GM19324 (cell line): ENCODE results near the gene SND1.

Experiments used
- ATAC-seq: cut with Tn5 transposase; IDR thresholded peaks from one replicate; pipeline ENCODE4 v1.9.1; 2021; ENCODE audit warnings: mild to moderate bottlenecking, moderate library complexity; ENCODE audit not compliant: unreplicated experiment, low FRiP score

Gene SND1

DNA sequence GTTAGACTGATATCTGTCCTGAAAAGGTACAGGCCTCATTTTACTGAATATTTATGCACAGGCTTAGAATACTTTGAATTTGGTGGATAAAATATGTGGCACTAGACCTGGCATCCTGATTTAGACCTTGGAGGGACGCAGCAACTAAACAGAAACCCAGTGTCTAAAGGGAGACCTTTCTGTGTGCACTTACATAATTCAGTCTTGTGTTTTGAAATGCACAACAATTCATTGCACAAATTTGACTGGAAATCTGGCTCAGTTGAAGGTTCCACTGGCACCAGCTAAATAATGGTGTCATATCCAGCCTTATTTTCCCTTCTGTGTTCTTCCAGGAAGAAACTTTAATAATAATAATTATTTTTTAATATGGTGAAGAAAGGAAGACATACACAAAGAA, 142.1 kb downstream of the SND1 start:
- ATAC-seq = no peak

DNA sequence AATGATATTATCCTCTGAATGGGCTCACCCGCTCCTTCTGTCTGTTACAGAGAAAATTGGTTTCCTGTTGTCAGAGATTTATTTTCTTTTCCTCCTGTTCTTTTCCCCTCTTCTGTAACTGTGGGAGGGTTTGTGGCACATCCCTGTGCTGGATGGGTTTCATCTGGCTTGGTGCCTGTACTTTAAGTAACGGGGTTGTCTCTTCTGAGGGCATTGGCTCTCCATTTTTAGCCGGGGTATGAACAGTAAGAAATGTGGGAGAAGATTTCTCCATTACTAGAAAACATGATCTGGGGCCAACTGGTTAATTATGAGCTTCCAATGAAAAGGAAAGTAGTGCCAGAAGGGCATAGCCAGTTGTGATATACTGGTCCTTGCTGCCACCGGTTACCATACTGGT, 142.6 kb downstream of the SND1 start:
- ATAC-seq = no peak

- no peak for ATAC-seq
These were observed 146.0 kb downstream of the SND1 start for GRCh38 chr7:127798023-127798422.

DNA sequence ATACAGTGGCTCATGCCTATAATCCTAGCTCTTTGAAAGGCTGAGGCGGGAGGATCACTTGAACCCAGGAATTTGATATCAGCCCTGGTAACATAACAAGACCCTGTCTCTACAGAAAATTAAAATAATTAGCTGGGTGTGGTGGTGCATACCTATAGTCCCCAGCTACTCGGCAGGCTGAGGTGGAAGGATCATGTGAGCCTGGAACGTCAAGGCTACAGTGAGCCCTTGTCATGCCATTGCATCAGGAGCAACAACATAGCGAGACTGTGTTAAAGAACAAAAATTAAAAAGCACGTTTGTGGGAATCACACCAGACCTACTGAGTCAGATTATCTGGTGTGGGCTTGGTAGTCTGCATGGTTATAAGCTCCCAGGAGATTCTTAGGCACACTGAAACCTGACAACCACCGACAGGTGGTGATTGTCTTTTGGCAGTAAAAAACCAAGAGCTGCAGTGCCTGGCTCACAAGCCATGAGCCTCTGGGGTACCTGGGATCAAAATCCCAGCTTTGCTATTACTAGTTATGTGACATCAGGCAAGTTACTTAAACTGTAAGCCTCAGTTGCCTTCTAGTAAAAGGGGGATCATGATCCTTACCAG, 146.9 kb downstream of the SND1 start:
- no peak for ATAC-seq

DNA sequence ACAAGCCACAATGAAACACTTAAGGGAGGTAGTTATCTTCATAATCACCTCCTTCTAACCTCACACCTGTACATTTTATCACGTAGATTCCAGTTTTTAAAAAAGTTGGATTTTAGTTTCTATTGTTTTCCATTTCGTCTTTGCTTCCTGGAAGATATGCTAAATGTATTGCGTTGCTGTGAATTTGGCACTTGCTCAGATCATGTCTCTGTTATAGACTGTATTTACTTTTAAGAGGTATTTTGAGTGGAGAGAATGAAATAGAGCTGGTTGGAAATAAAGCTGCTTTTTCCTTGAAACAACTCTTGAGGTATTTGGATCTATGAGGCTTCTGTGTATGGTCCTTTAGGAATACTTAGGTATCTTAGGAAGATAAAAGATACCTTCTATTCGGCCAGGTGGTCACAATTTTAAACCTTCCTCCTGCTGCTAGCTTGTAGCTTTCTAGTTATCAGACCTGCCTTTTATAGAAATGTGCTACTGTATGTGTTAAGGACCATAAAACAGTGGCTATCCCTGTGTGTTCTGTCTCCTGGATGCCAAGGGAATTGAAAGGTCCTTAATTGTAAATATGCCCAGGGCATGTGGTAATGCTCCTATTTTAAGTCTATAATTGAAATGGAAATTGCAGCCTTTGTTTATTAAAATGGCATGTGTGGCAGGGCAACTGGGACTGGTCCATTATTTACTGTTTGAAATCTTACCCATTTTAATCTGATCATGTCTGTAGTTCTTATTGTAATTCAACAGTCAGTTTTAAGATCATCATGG, 147.7 kb downstream of the SND1 start:
- ATAC-seq = no peak

DNA sequence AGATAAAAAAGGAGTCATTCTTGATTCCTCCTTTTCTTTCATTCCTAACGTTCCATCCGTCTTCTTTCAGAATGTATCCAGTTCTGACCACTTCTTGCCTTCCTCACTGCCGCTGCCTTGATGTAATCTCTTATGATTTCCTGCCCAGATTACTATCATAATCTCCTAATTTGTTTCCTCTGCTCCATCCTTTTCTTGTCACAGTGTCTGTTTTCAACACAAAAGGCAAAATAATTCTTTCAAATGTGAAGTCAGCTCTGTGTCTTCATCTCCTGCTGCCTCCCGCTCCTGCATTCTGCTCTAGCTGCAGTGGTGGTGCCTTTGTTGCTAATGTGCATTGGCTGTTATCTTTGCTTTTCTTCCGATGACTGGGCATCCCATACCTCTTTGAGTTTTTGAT, 150.9 kb downstream of the SND1 start:
- no peak for ATAC-seq

GRCh38 chr7:127803626-127804025, 151.6 kb downstream of the SND1 start:
- no peak for ATAC-seq

GRCh38 chr7:127807340-127807739, 155.3 kb downstream of the SND1 start:
- no peak for ATAC-seq

DNA sequence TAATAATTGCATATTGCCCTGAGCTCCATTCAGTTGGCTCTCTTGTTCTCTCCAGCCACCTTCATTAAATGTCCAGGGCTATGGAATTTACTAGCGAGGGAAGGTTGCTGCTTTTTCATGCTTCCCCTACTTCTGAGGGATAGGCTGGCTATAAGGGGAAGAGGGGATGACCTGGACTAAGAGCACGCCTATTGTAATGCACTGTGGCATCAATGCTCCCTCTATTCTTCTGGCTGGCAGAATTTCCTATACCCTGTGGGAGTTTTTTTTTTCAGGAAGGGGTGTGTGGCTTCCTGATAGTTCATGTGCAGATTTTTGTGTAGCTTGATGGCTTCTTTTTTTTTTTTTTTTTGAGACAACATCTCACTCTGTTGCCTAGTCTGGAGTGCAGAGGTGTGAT, 155.8 kb downstream of the SND1 start:
- no peak for ATAC-seq

DNA sequence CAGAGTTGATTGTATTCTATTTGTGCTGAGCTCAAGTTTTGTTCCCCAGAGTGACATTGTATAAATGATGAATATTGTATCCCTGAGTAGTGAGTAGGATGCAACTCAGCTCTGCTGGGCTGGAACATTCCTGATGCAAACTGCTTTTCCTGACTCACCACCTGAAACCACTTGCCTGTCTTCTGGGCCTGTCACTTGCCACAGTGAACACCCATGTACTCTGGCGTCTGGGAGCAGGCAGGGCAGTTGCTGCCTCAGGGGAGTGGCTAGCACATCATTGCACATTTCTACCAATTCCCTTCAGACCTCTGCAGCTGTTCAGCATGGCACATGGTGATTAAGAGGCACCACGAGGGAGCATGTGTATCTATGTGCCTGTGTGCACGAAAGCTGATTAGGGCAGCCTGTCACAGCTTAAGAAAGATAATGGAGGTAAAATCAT, 157.3 kb downstream of the SND1 start:
- no peak for ATAC-seq

DNA sequence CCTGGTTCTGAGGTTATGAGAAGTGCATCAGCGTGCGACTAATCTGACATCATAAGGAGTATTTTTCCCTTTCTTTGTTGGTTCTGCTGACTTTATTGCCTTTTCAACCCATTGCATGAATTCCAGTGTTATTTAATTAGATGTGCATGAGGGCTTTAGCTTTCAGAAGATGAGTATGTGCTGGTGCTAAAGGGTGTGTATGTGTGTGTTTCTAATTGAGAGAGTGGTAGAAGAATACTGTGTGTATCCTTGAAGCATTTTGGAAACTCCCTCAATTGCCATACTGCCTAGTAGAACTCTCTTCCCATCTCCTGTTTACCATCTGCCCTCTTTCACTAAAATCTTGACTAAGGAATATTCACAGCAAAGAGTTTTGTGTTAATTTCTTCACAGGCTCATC, 158.1 kb downstream of the SND1 start:
- no peak for ATAC-seq

DNA sequence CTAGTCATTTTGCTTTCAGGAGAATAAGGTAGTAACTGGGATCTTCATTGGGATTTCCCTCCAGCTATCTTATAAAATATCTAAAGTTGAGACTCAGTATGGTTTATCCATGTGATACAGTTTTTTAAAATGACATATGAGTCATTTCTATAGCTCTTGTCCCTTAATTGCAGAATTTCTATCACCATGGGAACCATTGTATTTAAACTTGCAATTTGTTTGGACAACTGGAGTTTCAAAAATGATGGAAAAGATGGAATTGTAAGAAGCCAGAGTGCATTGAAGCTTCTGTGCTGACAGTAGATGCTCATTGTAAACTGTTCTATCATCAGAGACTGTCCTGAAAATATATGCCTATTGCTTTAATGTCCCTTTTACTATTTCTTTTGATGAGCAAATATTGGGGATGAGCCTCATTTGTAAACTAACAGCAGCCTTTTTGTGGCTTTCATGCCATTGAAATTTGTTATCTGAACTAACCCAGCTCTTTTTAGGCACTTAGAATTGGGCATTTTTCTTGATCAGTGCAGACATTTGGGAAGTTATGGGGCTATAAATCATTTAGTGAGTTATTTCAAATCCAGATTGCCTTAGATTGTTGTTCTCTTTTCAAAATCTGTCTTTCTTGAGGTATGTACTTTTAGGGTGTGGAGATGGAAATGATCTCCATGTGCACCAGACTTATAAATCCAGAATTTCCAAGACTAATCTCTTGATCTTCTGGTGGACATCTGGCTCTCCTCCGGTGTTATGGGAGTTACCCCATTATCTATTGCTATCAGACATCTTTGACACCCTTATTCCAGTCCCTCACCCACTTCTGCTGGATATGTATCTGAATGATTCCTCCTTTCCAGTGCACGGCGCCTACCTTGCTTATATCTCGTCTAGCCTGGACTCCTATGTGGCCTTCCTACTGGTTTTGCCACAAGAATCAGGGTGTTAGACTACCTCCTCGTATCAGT, 159.0 kb downstream of the SND1 start:
- no peak for ATAC-seq

DNA sequence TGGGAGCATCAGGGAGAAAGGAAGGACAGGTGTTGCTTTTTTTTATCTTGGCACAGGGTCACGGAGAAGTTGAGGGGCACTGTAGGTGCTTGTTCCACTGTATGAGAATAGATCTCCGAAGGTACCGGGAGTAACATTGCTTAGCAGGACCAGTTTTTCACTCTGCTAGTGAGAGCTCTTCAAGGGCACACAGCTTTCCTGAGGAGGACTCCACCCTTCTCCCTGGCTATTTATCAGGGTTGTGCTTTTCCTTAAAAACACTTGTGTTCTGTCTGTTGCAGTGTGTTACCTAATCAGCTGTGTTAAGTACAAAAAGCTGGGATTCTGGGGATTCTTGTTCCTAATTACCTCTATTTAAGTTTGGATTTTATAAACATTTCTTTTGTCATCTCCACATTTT, 160.5 kb downstream of the SND1 start:
- ATAC-seq = no peak

DNA sequence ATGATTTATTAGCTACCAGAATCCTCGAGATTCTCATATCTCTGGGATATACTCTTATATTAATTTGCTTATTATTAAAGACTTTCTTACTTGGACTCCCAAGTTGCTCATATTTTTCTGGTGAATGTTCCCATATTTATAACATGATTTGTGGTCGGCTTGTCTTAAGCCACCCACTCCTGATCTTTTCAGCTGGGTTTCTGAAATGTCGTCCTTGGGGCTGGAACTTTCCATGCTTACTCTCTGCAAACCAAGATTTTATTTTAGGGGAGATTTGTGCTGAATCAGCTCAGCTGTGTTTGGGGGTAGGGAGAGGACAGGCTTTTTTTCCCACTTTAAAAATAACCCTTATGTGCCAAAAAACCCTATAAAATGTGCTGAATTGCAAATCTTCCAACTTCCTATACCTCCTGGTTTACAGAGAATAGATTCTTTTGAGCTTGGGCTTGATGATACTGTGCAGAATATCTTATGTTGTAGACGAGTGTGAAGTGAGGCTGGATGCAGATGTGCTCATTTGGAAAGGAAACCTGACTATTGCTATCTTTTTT, 162.1 kb downstream of the SND1 start:
- ATAC-seq = no peak

DNA sequence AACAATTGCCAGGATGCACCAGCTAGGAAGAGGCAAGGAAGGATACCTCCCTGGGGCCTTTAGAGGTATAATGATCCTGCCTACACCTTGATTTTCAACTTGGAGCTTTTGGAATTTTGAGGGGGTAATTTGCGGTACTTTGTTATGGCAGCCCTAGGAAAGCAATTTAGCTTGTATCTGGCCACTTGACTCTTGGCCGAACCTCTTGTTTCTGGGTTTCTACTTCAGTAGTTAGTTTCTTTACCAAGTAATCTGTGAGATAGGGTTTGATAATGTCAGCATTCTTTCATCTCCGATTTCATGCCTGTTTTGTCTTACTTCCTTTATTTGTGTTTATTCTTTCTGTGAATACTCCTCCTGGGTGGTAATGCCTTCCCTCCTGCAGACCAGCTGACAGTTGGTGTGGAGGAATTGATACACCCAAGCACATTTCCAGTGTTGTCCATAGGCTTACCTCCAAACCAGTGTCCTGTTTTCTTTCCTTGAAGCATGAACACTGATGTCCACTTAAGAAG, 163.7 kb downstream of the SND1 start:
- ATAC-seq = no peak

DNA sequence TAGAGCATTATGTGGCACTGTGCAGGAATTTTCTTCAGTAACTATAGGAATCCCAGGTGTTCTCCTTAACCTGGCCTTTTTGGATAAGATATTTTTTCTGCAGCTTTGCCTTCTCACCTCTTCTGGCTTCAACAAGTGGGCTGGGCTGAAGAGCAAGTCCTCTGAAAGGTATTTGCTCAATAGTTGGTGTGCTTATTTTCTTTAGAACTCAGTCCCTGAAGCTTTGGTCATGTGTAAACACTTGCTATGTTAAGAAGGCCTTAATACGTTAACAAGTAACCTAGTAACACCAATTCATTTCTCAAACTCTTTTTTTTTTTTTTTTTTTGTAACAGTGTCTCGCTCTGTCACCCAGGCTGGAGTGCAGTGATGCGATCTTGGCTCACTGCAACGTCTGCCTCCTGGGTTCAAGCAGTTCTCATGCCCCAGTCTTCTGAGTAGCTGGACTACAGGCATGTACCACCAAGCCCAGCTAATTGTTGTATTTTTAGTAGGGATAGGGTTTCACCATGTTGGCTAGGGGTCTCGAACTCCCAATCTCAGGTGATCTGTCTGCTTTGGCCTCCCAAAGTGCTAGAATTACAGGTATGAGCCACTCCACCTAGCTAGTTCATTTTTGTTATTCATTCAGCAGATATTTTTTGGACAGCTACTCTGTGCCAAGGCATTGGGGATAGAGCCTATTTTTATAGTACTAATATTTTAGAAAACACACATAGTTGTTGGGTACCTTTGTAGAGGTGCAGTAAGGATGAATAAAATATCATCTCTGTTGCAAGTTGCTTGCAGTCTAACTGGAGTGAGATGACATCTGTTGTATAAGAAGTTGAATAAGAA, 164.6 kb downstream of the SND1 start:
- no peak for ATAC-seq

GRCh38 chr7:127817466-127817865, 165.5 kb downstream of the SND1 start:
- ATAC-seq = no peak

DNA sequence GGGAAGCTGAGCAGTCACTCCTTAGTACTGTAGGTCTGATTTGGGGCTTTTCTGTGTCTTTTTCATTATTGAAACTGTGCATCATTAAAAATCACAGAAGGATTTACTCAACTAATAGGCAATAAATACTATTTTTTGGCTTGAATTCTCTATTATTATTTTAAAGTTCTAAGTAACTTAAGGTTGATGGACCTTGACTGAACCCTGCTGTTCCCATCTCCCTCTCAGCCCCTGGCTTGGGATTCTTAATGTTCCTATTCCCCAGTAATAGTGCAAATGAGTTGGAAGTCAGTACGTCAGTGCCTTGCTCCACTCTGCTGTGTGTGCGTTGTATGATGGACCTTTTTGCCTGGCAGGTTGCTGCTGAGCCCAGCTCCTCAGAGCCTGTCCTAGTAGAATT, 166.3 kb downstream of the SND1 start:
- no peak for ATAC-seq

DNA sequence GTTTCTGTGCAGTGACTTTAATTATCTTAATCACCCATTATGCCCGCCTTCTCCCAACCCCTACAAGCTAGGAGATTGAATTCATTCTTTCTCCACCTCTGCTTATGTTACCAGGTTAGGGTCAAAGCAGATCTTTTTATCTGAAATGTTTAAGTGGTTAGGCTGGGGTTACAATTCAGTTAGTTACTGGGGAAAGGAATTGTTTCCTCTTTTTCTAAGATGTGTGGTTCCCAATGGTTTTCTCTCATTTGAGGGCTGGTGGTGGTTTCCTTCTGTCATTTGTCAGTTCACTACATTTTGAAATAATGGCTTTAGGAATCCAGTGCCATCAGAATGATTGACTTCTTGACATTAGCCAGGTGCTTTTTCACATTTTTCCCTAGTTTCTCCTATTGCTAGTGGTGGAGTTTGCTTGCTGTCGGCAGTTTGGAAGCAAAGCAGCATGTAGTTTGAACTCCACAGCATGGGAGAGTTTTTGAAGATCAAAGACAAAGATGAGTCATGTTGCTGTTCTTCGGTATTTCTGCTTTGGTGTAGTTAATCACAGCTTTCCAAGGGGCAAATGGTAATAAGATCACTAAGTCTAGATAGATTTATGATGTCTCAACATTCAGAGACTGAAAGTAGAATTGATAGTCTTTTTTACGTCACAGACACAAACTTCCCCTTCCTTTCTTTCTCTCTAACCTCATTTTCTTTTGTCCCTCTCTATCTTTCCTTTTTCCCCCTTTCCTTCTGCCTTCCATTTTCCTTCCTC, 168.2 kb downstream of the SND1 start:
- no peak for ATAC-seq
